GM12872 (cell line): Measurements from ENCODE around the gene ASIC2.

Experiments
- TF ChIP-seq, protein P1 (sequence below): IDR thresholded peaks from 3 replicates; pipeline ENCODE4 v1.5.1; 2011; ENCODE audit warnings: low read depth, mild to moderate bottlenecking, low read length, moderate library complexity; ENCODE audit not compliant: insufficient read depth

ASIC2 gene

DNA sequence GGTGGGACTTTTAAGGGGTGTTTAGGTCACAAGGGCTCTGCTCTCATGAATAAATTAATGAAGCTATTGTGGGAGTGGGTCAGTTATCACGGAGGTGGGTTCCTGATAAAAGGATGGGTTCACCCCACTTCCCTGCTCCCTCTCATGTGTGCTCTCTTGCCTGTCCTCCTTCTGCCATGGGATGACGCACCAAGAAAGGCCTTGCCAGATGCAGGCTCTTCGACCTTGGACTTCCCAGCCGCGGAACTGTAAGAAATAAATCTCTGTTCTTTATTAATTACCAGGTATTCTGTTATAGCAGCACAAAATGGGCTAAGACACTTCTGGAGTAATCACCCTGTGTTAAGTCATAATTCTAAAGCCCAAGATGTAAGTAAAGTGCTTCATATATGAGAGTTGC, 141.5 kb downstream of the ASIC2 start:
- TF ChIP-seq, protein P1, sequence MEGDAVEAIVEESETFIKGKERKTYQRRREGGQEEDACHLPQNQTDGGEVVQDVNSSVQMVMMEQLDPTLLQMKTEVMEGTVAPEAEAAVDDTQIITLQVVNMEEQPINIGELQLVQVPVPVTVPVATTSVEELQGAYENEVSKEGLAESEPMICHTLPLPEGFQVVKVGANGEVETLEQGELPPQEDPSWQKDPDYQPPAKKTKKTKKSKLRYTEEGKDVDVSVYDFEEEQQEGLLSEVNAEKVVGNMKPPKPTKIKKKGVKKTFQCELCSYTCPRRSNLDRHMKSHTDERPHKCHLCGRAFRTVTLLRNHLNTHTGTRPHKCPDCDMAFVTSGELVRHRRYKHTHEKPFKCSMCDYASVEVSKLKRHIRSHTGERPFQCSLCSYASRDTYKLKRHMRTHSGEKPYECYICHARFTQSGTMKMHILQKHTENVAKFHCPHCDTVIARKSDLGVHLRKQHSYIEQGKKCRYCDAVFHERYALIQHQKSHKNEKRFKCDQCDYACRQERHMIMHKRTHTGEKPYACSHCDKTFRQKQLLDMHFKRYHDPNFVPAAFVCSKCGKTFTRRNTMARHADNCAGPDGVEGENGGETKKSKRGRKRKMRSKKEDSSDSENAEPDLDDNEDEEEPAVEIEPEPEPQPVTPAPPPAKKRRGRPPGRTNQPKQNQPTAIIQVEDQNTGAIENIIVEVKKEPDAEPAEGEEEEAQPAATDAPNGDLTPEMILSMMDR = no peak

DNA sequence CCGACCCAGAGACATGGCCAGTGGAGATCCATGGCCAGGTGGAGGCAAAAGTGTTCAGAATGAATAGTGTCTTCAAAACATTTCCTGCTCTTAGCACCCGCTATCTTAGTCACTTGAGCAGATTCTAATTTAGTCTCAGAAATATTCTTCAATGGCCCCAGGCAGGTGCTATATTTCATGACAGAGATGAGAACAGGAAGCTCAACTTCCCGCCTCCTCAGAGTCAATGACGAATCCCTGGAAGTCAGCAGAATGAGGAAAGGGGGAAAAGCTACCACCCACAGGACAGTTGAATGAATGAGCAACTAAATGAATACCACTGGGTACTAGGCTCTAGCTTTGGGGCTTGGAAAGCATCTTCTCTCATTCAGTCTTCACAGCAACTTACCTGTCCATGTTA, 147.2 kb downstream of the ASIC2 start:
- TF ChIP-seq, protein P1 = no peak

DNA sequence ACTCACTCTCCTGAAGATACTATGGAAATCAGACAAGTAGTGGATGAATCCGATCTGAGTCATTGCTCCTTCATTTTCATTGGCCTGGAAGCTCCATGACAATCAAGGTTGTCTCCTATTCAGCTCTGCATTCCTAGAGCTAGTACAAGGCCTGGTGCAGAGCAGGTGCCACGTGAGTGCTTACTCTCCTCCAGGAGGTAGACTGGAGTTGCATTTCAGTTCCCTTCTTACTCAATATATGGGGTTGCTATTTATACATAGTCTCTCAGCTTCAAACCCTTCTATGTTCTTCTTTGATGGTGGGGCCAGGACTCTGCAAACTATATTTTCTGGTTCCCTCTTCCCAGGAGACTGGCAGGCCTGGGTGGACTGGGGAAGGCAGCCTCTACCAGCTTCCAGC, 148.3 kb downstream of the ASIC2 start:
- TF ChIP-seq, protein P1 = no peak

DNA sequence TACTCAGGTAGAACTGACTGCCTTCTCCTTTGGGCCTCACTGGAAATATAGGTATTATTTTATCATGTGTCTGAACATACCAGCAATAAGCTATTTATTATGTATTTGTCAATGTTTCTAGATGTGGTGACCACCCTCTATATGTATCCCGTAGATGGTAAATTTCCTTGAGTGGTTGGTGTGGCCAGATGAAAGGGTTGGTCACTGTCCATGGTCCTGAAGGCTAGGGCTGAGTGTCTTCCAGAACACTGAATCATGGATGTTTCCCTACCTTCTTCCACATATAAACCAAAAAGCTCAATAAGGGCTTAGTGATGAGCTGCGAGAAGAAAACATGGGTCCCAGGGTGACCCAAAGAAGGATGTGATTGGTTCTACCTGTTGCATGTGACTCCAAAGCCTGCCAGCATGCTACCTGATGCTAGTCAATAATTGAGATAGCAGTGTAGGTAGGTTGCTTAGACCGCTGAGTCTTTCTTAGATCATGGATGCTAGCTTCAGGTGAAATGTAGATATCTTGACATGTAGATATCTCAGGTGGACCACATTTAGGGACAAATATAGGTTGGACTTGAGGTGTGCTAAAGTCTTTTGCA, 150.3 kb downstream of the ASIC2 start:
- TF ChIP-seq, protein P1 = no peak

DNA sequence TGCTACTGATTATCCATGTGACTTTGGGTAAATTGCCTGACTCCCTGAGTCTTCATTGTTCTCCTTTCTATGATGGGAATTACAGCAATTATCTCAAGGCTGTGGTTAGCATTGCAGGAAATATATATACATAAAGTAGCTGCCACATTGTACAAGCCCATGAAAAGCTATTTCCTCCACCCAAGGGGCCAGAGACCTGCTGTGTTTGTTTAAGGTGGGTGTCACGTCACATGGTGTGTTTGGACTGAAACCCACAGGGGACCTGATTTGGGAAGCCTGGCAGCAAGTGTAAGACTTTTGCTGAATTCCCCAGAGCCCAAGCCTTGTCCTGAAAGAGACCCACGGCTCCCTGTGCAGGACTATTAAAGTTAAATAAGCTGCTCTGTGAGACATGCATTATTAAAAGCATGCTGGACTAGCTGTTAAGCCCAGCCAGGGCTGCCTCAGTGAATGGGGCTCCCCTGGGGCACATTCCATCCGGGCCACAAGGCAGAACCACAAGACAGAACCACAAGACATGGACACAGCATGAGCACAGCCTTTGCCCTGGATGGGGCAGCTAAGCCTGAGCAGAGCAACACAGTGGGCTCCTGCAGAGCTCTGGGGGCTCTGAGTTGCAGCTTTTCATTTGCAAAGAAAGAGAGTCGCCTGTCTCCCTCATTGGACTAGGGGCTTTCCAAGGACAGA, 152.5 kb downstream of the ASIC2 start:
- TF ChIP-seq, protein P1 = no peak

DNA sequence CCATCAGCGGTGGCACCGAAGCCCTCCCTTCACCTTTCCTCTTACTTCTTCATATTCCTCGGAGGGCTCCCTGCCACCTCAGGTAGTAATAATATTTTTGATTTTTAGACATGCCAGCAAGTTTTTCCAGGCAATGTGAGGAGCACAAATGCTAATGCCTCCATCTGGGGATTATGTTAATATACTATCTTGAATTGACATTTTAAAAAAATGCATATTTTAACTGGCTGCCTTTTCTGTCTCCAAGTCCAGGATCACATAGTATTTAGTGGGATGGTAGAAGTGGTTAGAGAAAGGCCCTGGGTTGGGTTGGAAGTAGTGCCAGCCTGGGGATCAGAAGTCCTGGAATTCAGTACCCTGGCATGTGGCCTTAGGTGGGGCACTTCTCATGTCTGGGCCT, 154.5 kb downstream of the ASIC2 start:
- TF ChIP-seq, protein P1 = no peak

DNA sequence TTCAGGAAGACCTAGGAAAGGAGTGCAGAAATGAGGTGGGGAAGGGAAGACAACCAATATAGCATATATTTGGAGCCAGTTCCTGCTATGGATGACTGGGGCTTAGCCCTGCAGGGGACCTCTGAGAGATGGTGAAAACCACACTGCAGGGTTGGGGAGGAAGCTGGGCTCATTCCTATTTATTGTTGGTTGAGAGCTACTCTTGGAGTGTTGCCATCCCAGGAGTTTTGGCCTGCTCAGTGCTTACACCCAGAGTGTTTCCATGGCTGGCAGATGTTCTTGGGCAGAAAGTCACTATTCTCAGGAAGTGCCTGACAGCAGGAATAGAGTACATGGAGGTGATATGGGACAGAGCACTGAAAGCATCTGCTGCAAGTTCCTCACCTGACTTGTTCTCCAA, 155.7 kb downstream of the ASIC2 start:
- TF ChIP-seq, protein P1 = no peak

DNA sequence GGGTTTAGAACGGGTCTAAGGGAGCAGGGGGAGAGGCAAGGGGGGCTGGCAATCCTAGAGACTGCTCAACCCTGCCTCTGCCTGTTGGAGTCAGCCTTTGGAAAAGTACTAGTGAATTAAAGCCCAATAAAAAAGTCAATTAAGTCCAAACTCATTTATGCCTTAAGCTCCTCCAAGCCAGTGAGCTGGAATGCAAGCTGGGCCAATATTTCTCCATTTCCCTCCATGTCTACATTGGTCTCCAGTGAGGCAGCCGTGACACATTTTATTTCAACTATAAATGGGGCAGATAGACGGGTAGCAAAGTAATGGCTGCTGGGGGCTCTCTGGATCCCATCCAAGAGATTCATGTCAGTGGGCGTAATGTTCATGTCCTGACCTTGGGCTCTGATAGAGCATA, 157.4 kb downstream of the ASIC2 start:
- TF ChIP-seq, protein P1 = no peak
